ENCODE data around the gene UNKL.

GRCh38 chr16:1446296-1447080, 32.0 kb upstream of the UNKL start:
- no peak for TF ChIP-seq CTCF (IDR thresholded peaks at IDR 0.05; ENCODE audit: insufficient read depth, low read length, poor library complexity, severe bottlenecking)
- TF ChIP-seq EZH2phosphoT487 (conservative IDR thresholded peaks at IDR 0.05; ENCODE audit: low read length) = no peak
